ENCODE results near the gene DDX27. TPM values are rescaled to one million over a fixed set of nuclear protein-coding genes. Genes with fewer than 3 reads are reported as not detected.
A peak's percentile ranks its signal among the peaks of the same experiment; 100 is the strongest.

The DDX27 gene
- total and polyA plus RNA-seq, 2 of the 13 experiments (the other 11 are each of a cell fraction or from before 2014, with no cell fraction given): 42.6 to 72.8 TPM

GRCh38 chr20:49287555-49288249, 68.5 kb downstream of the DDX27 start (continued):
- TF ChIP-seq HNRNPUL1 (IDR thresholded peaks at IDR 0.05; ENCODE audit: low read depth, low read length) (no peak), MED8 (CRISPR knock-in tag; IDR thresholded peaks at IDR 0.05; ENCODE audit: insufficient replicate concordance) (no peak), ZNF724P (CRISPR knock-in tag; IDR thresholded peaks at IDR 0.05; ENCODE audit: borderline replicate concordance) (no peak), SALL1 (CRISPR knock-in tag; IDR thresholded peaks at IDR 0.05) (no peak), ZNF282 (IDR thresholded peaks at IDR 0.05; ENCODE audit: partially characterized antibody) (no peak), RBFOX2 (IDR thresholded peaks at IDR 0.05; ENCODE audit: low read depth, low read length) (peak; percentile 85), JARID2 (CRISPR knock-in tag; IDR thresholded peaks at IDR 0.05; ENCODE audit: insufficient replicate concordance) (no peak), FOXO1 (CRISPR knock-in tag; IDR thresholded peaks at IDR 0.05) (no peak), RCOR2 (CRISPR knock-in tag; IDR thresholded peaks at IDR 0.05) (no peak), ATF5 (CRISPR knock-in tag; IDR thresholded peaks at IDR 0.05; ENCODE audit: low read depth) (no peak), TCF7 (IDR thresholded peaks at IDR 0.05; ENCODE audit: low read depth) (no peak), CHCHD3 (CRISPR knock-in tag; IDR thresholded peaks at IDR 0.05) (no peak), MEIS2 (CRISPR knock-in tag; IDR thresholded peaks at IDR 0.05) (no peak), RBAK (CRISPR knock-in tag; IDR thresholded peaks at IDR 0.05) (no peak), SALL2 (CRISPR knock-in tag; IDR thresholded peaks at IDR 0.05) (no peak)
- TF ChIP-seq, protein P1, sequence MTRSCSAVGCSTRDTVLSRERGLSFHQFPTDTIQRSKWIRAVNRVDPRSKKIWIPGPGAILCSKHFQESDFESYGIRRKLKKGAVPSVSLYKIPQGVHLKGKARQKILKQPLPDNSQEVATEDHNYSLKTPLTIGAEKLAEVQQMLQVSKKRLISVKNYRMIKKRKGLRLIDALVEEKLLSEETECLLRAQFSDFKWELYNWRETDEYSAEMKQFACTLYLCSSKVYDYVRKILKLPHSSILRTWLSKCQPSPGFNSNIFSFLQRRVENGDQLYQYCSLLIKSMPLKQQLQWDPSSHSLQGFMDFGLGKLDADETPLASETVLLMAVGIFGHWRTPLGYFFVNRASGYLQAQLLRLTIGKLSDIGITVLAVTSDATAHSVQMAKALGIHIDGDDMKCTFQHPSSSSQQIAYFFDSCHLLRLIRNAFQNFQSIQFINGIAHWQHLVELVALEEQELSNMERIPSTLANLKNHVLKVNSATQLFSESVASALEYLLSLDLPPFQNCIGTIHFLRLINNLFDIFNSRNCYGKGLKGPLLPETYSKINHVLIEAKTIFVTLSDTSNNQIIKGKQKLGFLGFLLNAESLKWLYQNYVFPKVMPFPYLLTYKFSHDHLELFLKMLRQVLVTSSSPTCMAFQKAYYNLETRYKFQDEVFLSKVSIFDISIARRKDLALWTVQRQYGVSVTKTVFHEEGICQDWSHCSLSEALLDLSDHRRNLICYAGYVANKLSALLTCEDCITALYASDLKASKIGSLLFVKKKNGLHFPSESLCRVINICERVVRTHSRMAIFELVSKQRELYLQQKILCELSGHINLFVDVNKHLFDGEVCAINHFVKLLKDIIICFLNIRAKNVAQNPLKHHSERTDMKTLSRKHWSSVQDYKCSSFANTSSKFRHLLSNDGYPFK (CRISPR knock-in tag; IDR thresholded peaks at IDR 0.05; ENCODE audit: borderline replicate concordance): no peak
- TF ChIP-seq, protein P2, sequence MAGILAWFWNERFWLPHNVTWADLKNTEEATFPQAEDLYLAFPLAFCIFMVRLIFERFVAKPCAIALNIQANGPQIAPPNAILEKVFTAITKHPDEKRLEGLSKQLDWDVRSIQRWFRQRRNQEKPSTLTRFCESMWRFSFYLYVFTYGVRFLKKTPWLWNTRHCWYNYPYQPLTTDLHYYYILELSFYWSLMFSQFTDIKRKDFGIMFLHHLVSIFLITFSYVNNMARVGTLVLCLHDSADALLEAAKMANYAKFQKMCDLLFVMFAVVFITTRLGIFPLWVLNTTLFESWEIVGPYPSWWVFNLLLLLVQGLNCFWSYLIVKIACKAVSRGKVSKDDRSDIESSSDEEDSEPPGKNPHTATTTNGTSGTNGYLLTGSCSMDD (CRISPR knock-in tag; IDR thresholded peaks at IDR 0.05): no peak
- TF ChIP-seq, protein P3, sequence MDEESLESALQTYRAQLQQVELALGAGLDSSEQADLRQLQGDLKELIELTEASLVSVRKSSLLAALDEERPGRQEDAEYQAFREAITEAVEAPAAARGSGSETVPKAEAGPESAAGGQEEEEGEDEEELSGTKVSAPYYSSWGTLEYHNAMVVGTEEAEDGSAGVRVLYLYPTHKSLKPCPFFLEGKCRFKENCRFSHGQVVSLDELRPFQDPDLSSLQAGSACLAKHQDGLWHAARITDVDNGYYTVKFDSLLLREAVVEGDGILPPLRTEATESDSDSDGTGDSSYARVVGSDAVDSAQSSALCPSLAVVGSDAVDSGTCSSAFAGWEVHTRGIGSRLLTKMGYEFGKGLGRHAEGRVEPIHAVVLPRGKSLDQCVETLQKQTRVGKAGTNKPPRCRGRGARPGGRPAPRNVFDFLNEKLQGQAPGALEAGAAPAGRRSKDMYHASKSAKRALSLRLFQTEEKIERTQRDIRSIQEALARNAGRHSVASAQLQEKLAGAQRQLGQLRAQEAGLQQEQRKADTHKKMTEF (CRISPR knock-in tag; IDR thresholded peaks at IDR 0.05): peak; percentile 35; the same call in 1 of the 2 replicates
- TF ChIP-seq, protein P4, sequence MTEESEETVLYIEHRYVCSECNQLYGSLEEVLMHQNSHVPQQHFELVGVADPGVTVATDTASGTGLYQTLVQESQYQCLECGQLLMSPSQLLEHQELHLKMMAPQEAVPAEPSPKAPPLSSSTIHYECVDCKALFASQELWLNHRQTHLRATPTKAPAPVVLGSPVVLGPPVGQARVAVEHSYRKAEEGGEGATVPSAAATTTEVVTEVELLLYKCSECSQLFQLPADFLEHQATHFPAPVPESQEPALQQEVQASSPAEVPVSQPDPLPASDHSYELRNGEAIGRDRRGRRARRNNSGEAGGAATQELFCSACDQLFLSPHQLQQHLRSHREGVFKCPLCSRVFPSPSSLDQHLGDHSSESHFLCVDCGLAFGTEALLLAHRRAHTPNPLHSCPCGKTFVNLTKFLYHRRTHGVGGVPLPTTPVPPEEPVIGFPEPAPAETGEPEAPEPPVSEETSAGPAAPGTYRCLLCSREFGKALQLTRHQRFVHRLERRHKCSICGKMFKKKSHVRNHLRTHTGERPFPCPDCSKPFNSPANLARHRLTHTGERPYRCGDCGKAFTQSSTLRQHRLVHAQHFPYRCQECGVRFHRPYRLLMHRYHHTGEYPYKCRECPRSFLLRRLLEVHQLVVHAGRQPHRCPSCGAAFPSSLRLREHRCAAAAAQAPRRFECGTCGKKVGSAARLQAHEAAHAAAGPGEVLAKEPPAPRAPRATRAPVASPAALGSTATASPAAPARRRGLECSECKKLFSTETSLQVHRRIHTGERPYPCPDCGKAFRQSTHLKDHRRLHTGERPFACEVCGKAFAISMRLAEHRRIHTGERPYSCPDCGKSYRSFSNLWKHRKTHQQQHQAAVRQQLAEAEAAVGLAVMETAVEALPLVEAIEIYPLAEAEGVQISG (CRISPR knock-in tag; IDR thresholded peaks at IDR 0.05): no peak
